HG03432 (cell line): Measurements from ENCODE around the gene GRIN3B.

Experiments used
- ATAC-seq: cut with Tn5 transposase; IDR thresholded peaks from one replicate; pipeline ENCODE4 v1.9.1; 2021; ENCODE audit warnings: mild to moderate bottlenecking, moderate library complexity; ENCODE audit not compliant: unreplicated experiment

GRIN3B gene

GRCh38 chr19:990746-991145, 9.5 kb upstream of the GRIN3B start:
- no peak for ATAC-seq

DNA sequence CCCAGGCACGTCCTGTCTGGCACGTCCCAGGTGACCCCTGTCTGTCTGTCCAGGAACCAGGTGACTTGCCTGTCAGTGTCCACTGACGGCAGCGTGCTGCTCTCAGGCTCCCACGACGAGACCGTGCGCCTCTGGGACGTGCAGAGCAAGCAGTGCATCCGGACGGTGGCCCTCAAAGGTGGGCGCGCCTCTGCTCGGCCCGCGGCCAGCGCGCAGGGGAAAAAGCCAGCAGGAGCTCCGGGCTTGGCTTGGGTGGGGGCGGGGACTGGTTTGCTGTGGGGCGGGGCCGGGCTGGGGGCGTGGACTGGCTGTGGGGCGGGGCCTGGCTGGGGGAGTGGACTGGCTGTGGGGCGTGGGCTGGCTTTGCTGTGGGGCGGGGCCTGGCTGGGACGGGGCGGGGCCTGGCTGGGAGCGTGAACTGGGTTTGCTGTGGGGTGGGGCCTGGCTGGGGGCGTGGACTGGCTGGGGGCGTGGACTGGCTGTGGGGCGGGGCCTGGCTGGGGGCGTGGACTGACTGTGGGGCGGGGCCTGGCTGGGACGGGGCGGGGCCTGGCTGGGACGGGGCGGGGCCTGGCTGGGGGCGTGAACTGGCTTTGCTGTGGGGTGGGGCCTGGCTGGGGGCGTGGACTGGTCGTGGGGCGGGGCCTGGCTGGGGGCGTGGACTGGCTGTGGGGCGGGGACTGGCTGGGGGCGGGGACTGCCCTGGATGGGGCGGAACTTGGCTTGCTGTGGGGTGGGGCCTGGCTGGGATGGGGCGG, 8.9 kb upstream of the GRIN3B start:
- ATAC-seq: no peak

GRCh38 chr19:991932-992669, 8.1 kb upstream of the GRIN3B start:
- no peak for ATAC-seq

GRCh38 chr19:992670-993055, 7.6 kb upstream of the GRIN3B start:
- no peak for ATAC-seq

GRCh38 chr19:993361-993830, 6.8 kb upstream of the GRIN3B start:
- ATAC-seq: no peak

DNA sequence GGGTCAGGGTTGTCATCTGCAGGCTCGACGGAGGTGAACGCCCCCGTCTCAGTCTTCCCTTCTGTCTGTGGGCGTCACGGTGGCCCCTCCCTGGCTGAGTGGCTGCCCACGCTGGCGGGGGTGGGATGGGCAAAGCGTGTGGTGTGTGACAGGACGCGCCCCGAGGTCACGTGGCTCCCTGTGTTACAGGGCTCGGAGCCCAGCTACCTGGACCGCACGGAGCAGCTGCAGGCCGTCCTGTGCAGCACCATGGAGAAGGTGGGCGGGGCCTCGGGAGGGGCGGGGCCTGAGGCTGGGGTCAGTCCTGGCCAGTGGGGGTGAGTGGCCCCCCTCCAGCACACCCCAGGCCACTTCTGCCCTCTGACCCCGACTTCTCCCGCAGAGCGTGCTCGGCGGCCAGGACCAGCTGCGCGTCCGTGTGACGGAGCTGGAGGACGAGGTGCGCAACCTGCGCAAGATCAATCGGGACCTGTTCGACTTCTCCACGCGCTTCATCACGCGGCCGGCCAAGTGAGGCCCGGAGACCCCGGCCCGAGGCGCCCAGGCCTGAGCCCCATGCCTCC, 6.3 kb upstream of the GRIN3B start:
- ATAC-seq: no peak

- ATAC-seq: no peak
Measured at GRCh38 chr19:994516-994915, 5.7 kb upstream of the GRIN3B start.

DNA sequence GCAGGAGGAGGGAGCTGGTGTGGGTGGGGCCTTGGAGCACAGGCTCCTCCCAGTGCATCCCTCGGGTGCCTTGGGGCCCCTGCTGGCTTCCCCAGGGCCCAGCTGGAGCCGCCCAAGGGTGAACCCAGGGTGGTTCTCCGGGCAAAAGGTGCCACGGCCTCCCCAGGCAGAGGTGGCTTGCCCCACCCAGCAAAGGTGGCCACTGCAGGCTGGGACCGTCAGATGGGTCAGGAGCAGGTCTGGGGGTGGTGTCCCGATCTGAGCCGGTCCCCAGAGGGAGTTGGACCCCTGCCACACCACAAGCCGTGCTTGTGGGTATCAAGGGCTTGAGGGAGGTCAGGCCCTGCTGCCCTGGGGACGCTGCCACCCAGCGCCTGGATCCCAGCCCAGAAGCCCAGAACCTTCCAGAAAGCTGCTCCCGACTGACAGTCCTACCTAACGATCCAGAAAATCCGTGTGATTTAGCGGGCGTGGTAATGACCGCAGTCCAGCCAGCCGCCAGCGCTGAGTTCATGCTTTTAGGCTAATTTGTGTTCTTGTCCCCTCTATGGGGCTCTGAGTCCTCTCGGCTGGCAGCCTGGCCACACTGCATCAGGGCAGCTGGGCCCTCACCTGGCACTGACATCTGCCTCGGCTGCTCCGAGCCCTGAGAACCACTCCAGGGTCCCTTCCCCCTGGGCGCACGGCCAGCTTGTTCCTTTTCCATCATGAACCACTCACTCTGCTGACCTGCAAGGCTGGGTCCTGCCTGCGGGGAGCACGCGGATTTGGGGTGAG, 5.0 kb upstream of the GRIN3B start:
- no peak for ATAC-seq

DNA sequence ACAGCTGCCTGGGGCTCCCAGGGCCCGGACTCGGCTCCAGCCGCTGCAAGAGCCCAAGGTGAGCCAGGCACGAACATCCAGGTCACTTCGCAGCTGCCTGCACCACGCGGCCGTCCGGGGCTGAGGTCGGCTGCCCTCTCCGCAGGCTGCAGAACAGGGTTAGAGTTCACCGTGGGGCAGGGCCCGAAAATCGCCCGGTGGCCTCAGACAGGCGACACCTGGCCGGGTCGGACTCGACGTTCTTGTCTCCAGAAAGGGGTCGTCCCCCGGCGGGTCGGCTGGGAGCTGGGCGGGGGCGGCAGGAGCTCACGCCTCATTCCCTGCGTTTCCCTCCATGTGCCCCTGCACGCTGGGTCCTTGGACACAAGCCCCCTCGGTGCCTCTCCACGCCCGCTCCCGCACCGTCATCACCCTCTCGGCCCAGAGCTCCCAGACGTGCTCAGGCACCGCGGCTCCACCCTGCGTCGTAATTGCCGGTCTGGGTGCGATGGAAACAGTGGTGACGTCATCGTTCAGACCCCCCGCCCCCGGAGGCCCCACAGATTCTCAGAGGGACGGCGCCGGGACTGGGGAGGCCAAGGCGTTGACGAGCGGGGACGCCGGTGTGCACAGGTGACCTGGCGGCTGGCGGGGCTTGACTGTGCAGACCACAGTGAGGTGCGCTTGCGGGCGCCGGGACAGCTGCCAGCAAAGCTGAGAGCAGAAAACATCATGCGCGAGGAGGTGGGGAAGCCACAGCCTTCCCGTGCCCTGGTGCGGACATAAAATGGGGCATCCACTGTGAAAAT, 4.0 kb upstream of the GRIN3B start:
- ATAC-seq: no peak

DNA sequence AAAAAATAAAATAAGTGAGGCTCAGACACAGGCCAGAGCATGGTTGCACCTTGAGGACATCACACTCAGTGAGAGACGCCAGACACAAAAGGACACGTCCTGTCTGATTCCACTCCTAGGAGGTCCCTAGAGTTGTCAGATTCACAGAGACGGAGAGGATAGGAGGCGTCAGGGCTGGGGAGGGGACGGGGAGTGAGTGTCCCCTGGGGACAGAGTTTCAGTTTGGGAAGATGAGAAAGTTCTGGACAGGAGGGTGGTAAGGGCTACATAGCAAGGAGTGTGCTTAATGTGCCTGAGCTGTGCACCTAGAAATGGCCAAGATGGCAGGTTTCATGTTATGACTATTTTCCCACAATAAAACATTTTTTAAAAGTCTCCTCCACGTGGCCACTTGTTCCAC, 2.2 kb upstream of the GRIN3B start:
- ATAC-seq: no peak

DNA sequence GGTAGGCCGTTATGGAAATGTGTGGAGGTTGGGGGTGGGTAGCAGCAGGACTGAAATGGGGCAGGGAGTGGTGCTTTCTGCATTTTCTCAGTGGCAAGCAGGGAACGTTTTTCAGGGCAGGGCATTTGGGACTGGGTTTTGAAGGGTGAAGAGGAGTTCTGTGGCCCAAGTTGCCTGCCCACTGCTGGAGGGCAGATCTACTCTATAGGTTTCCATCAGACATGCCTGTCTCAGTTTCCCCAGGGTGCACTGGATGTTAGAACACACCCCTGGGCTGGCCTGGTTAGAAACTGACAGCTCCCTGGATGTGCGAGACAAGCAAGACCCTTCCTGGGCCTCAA, 870 bp upstream of the GRIN3B start:
- no peak for ATAC-seq

GRCh38 chr19:1000591-1001537, 645 bp downstream of the GRIN3B start:
- ATAC-seq: no peak

GRCh38 chr19:1001538-1002166, 1.4 kb downstream of the GRIN3B start:
- no peak for ATAC-seq

- ATAC-seq: no peak
Measured at GRCh38 chr19:1002600-1002999, 2.4 kb downstream of the GRIN3B start.

GRCh38 chr19:1003283-1003682, 3.1 kb downstream of the GRIN3B start:
- ATAC-seq: no peak

DNA sequence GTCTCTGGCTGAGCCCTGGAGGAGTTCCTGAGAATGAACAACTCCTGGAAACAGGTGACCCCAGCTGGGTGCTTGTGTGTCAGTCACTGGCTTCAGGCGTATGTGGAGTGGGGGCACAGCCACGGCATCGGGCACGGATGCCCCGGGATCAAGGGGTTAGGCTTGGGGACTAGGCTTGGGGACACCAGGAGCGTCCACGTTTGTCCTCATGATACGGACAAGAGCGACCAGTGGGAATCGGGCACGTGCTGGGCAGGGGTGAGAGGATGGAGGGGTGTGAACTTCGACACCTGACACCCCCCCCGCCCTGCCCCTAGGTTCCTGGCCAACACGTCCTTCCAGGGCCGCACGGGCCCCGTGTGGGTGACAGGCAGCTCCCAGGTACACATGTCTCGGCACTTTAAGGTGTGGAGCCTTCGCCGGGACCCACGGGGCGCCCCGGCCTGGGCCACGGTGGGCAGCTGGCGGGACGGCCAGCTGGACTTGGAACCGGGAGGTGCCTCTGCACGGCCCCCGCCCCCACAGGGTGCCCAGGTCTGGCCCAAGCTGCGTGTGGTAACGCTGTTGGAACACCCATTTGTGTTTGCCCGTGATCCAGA, 4.1 kb downstream of the GRIN3B start:
- ATAC-seq: no peak

DNA sequence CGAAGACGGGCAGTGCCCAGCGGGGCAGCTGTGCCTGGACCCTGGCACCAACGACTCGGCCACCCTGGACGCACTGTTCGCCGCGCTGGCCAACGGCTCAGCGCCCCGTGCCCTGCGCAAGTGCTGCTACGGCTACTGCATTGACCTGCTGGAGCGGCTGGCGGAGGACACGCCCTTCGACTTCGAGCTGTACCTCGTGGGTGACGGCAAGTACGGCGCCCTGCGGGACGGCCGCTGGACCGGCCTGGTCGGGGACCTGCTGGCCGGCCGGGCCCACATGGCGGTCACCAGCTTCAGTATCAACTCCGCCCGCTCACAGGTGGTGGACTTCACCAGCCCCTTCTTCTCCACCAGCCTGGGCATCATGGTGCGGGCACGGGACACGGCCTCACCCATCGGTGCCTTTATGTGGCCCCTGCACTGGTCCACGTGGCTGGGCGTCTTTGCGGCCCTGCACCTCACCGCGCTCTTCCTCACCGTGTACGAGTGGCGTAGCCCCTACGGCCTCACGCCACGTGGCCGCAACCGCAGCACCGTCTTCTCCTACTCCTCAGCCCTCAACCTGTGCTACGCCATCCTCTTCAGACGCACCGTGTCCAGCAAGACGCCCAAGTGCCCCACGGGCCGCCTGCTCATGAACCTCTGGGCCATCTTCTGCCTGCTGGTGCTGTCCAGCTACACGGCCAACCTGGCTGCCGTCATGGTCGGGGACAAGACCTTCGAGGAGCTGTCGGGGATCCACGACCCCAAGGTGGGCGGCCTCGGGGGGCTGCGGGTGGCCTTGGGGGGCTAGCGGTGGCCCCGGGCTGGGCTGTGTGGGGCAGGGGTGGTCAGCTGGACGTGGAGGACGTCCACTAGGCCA, 4.8 kb downstream of the GRIN3B start:
- ATAC-seq: no peak
